Testis (tissue), 3 donors: ENCODE data around the gene ITM2C. TPM values are rescaled to one million over a fixed set of nuclear protein-coding genes. Genes with fewer than 3 reads are reported as not detected.

Experiments
- DNase-seq: peaks from one replicate; pipeline ENCODE4 v3.0.0-alpha.2; 2019
- H3K27ac ChIP-seq, 2 donors: fragments of 200-600 bp; sonication (generic); one replicate each; pipeline ENCODE4 v1.5.1; 2019
- H3K27me3 ChIP-seq: fragments of 200-600 bp; sonication (generic); one replicate; pipeline ENCODE4 v1.5.1; 2019
- H3K36me3 ChIP-seq: fragments of 200-600 bp; sonication (generic); one replicate; pipeline ENCODE4 v1.5.1; 2017; ENCODE audit warnings: low read depth; ENCODE audit errors: missing control alignments
- H3K4me1 ChIP-seq: fragments of 200-600 bp; sonication (generic); one replicate; pipeline ENCODE4 v1.5.1; 2019
- H3K4me3 ChIP-seq, 2 donors: fragments of 200-600 bp; sonication (generic); one replicate each; pipeline ENCODE4 v1.5.1; 2017 to 2019
- H3K9me3 ChIP-seq: fragments of 200-600 bp; sonication (generic); one replicate; pipeline ENCODE4 v1.5.1; 2017
- POLR2A ChIP-seq: fragments of 450-650 bp; IDR thresholded peaks from one replicate; pipeline ENCODE4 v1.6.1; 2017; ENCODE audit warnings: antibody characterized with exemption, mild to moderate bottlenecking, moderate library complexity
- WGBS, 2 donors: methylation state at CpG; one replicate each; pipeline ENCODE4 v1.1.5; 2018; 5-methylcytosine and 5-hydroxymethylcytosine counted together
- intact Hi-C: fragments of 100-400 bp; cut with DNase I; formaldehyde crosslinking; loops from one replicate; pipeline ENCODE4 v1.15.1; 2023; ENCODE audit warnings: low total_unique reads
- polyA plus RNA-seq: library from polyadenylated mRNA; stranded (reverse); fragments of 350-450 nt; fragmentation: Illumina TruSeq; extraction: RNeasy Lipid Tissue Mini Kit (QIAGEN cat#74804); gene quantifications from one replicate; pipeline ENCODE4 v1.2.3, GENCODE V29; 2014; ENCODE audit warnings: low read depth, low replicate concordance; ENCODE audit not compliant: insufficient read depth
- total RNA-seq, 2 donors: library from RNA; depleted of rRNA; stranded (reverse); fragments of >200 nt; gene quantifications; one replicate each; pipeline ENCODE4 v1.2.3, GENCODE V29; 2016
- TF ChIP-seq, protein P1 (sequence below), 3 experiments: fragments of 450-650 bp in 2 of 3; fragments of 200-600 bp in 1 of 3; sonication (generic) in 1 of 3; IDR thresholded peaks; one replicate each; pipeline ENCODE4 v1.5.1; 2016 to 2019; ENCODE audit warnings: antibody characterized with exemption in 3 of 3, mild to moderate bottlenecking in 2 of 3, moderate library complexity in 1 of 3

The ITM2C gene
- total and polyA plus RNA-seq, 3 donors from 2014 or later, result 53.7 to 95.7 (median 57.8) TPM

DNA sequence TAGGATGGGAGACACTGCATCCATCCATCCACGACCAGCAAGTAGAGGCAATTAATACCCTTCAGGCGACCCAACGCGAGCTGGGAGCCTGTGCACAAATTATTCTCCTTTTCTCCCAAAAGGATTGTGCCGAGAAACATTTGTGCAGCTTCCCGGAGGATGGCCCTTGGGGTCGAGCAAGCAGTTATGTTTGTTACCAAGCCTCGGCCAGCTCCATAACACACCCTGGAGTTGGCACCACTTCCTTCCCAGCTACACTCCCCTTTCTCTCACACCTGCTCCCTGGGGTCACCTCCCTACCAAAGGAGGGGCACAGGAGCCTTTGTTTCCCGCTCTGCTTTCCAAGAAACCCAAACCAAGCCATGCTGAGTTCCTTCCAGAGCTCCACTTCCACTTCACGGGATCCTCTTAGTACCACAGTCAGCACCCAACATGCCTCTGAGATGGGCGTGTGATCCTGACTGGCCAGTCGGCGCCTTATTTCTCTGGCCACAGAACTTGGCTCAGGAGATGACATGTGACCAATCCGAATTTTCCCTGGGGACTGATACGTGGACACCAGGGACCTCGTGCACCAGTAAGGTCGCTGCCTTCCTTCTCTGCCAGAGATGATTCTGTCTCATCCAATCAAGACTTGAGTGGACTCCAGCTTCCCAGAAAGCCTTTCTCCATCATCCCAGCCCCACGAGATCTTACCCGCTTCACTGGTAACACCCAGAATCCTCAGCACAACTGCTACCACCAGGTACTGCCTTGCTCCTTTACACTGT lies 31.8 kb downstream of the ITM2C start:
- H3K4me1 ChIP-seq, result no peaks in the 10 kb centered on the region
- H3K4me3 ChIP-seq, result no peak overlapping the region
- 85 to 88% methylated on average over 19 of the region's 19 CpGs for whole genome bisulfite sequencing, 2 donors

DNA sequence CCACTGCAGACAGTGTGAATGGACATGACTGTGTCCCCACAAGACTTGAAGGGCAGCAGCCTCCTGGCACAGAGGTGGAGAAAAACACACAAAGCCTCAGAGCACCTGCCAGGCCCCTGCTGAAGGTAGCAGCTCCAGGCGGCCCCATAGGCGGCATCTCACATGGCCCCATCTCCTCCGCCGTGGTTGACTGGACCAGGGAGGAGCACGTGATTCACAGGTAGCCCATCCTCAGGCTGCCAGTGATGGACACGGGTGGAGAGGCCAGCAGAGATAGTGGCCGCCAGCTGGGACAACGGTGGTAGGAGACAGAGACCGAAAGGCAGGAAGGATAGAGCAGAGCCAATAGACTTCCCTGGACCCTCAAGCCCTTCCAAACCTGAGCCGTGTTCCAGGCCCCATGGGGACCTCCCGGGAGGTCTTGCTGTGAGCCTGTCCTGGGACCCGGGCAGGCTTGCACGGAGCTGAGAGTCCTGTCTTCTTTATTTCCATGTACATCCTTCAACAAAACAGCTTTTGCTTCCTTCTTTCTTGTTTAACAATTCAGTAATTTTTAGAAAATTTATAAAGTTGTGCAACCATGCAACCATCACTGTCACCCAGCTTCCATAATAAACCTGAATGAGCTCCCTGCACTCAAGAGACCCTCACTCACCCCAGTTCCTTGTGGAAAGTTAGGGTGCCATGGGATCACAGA lies 33.4 kb downstream of the ITM2C start:
- H3K27ac ChIP-seq, result no peak overlapping the region
- intact Hi-C loops, result no loop called here
- WGBS, 2 donors, result 94 to 97% methylated on average over 7 to 13 of the region's 13 CpGs

More for the DNA sequence above, 31.8 kb downstream of the ITM2C start:
- no peak overlapping the region for H3K27ac ChIP-seq
- no peaks in the 10 kb centered on the region for H3K36me3 ChIP-seq
- no peaks in the 10 kb centered on the region for H3K9me3 ChIP-seq
- no peaks in the 10 kb centered on the region for H3K27me3 ChIP-seq
- DNase-seq, result no peak
- intact Hi-C loops, result no loop called here
- TF ChIP-seq, protein P1, sequence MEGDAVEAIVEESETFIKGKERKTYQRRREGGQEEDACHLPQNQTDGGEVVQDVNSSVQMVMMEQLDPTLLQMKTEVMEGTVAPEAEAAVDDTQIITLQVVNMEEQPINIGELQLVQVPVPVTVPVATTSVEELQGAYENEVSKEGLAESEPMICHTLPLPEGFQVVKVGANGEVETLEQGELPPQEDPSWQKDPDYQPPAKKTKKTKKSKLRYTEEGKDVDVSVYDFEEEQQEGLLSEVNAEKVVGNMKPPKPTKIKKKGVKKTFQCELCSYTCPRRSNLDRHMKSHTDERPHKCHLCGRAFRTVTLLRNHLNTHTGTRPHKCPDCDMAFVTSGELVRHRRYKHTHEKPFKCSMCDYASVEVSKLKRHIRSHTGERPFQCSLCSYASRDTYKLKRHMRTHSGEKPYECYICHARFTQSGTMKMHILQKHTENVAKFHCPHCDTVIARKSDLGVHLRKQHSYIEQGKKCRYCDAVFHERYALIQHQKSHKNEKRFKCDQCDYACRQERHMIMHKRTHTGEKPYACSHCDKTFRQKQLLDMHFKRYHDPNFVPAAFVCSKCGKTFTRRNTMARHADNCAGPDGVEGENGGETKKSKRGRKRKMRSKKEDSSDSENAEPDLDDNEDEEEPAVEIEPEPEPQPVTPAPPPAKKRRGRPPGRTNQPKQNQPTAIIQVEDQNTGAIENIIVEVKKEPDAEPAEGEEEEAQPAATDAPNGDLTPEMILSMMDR (IDR thresholded peaks at IDR 0.05), result no peak
- TF ChIP-seq POLR2A, result no peak

DNA sequence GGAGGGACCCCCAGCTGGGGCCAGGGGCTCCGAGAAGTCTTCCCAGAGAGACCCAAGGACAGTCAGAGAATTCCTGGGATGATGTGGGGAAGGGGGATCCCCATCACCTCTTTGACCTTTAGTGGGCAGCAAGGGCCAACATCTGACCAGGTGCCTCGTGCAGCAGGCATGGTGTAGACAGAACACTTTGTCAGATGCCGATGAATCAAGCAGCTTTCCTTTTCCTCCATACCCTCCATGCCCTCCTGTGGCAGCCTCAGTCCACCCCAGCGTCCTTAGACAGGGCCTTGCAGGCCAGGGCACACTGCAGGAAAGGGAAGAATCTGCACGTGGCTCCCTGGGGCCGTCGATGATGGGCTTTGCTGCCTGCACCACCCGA lies 34.0 kb downstream of the ITM2C start:
- no peak for DNase-seq
- no peaks in the 10 kb centered on the region for H3K4me1 ChIP-seq
- intact Hi-C loops, result no loop called here
- TF ChIP-seq, protein P1 (IDR thresholded peaks at IDR 0.05), result no peak
- no peak for TF ChIP-seq POLR2A
- H3K27me3 ChIP-seq, result no peaks in the 10 kb centered on the region
- no peak overlapping the region for H3K4me3 ChIP-seq
- 72 to 87% methylated on average over 8 of the region's 8 CpGs for WGBS, 2 donors
- no peaks in the 10 kb centered on the region for H3K36me3 ChIP-seq
- no peaks in the 10 kb centered on the region for H3K9me3 ChIP-seq
- H3K27ac ChIP-seq, result no peak overlapping the region

More for the DNA sequence above, 33.4 kb downstream of the ITM2C start:
- no peaks in the 10 kb centered on the region for H3K36me3 ChIP-seq
- TF ChIP-seq, protein P1 (IDR thresholded peaks at IDR 0.05), result no peak
- no peak for TF ChIP-seq POLR2A
- no peak for DNase-seq
- H3K4me3 ChIP-seq, result no peak overlapping the region
- no peaks in the 10 kb centered on the region for H3K27me3 ChIP-seq
- no peaks in the 10 kb centered on the region for H3K4me1 ChIP-seq
- no peaks in the 10 kb centered on the region for H3K9me3 ChIP-seq

DNA sequence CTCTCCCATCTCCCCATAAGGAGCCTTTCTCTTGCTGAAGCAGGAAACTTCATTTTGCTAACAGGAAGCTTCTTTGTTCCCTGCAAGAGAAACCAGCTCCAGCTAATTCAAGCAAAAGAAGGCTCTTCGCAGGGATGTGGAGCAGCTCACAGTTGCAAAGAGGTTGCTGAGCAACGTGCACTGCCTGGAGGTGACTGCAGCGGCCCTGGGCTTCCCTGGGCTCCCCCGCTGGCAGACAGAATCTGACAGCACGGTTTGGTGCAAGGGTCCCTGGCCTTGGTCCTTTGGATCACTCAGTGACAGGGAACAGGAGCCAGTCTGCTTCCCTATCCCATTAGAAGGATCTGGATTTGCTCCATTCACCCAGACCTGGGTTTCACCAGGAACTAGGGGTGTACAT lies 34.5 kb downstream of the ITM2C start:
- H3K9me3 ChIP-seq, result no peaks in the 10 kb centered on the region
- no peak for DNase-seq
- intact Hi-C loops, result no loop called here
- H3K36me3 ChIP-seq, result no peaks in the 10 kb centered on the region
- no peak overlapping the region for H3K4me3 ChIP-seq
- TF ChIP-seq, protein P1 (IDR thresholded peaks at IDR 0.05), result no peak
- TF ChIP-seq POLR2A, result no peak
- H3K27ac ChIP-seq, result no peak overlapping the region
- H3K4me1 ChIP-seq, result no peaks in the 10 kb centered on the region
- H3K27me3 ChIP-seq, result no peaks in the 10 kb centered on the region
- WGBS, 2 donors, result 44 to 68% methylated on average over 2 to 5 of the region's 5 CpGs
